GM12878 (cell line): Measurements from ENCODE around the gene TAF3. TPM values are rescaled to one million over a fixed set of nuclear protein-coding genes. Genes with fewer than 3 reads are reported as not detected.

ENCODE experiments used
- ATAC-seq: fragments of 200-7000 bp; cut with Tn5 transposase; 3 replicates; pipeline ENCODE4 v1.9.1; 2020; ENCODE audit warnings: mild to moderate bottlenecking, moderate library complexity
- BruUV-seq: library from RNA; stranded (reverse); fragments of 400-500 nt; replicated peaks from 2 replicates; lab custom pipeline; 2021; lab: Mats Ljungman, UMichigan
- CTCF ChIA-PET: fragments of 300-600 bp; sonication (Branson Sonifier 250); formaldehyde crosslinking; extraction: SDS; loops from one replicate; lab custom pipeline; 2021; ENCODE audit warnings: inconsistent platforms; lab: Yijun Ruan, JAX
- POLR2A ChIA-PET: fragments of 350-600 bp; formaldehyde crosslinking; extraction: SDS; loops from one replicate; lab custom pipeline; 2021; ENCODE audit warnings: inconsistent platforms; lab: Charles Lee
- RAD21 ChIA-PET: fragments of 300-600 bp; sonication (Branson Sonifier 250); formaldehyde crosslinking; loops from one replicate; lab custom pipeline; 2023; ENCODE audit warnings: antibody characterized with exemption; ENCODE audit not compliant: unreplicated experiment; lab: Charles Lee
- SMC1A ChIA-PET: fragments of 300-600 bp; sonication (Branson Sonifier 250); formaldehyde crosslinking; loops from one replicate; lab custom pipeline; 2023; ENCODE audit not compliant: unreplicated experiment, uncharacterized antibody; lab: Charles Lee
- DNase-seq: peaks from one replicate; pipeline ENCODE4 v3.0.0-alpha.2; 2011; ENCODE audit warnings: low read depth, low spot score
- FAIRE-seq: peaks from 3 replicates; lab custom pipeline; 2011; peaks lifted over from hg19 to GRCh38; lab: Jason Lieb, UNC
- H2AFZ ChIP-seq: 2 replicates; pipeline ENCODE4 v1.6.0; 2011; ENCODE audit warnings: low read depth, low read length, control low read depth; ENCODE audit not compliant: control insufficient read depth
- H3K27ac ChIP-seq: 2 replicates; pipeline ENCODE4 v1.5.1; 2011; ENCODE audit warnings: control low read depth; ENCODE audit not compliant: control insufficient read depth, insufficient read depth
- H3K27me3 ChIP-seq, 2 experiments: replicated peaks in 1 of 2; 2 replicates each; pipeline versions ENCODE4 v1.6.0 to v1.6.1; 2011; ENCODE audit warnings: low read length in 1 of 2; ENCODE audit not compliant: control insufficient read depth in 2 of 2, insufficient read depth in 2 of 2
- H3K36me3 ChIP-seq, 2 experiments: 2 replicates each; pipeline ENCODE4 v1.5.1; 2011; ENCODE audit warnings: low read length in 1 of 2; ENCODE audit not compliant: control insufficient read depth in 2 of 2, insufficient read depth in 2 of 2
- H3K4me1 ChIP-seq: 2 replicates; pipeline ENCODE4 v1.6.1; 2011; ENCODE audit warnings: mild to moderate bottlenecking, low read length, moderate library complexity, mixed read lengths; ENCODE audit not compliant: control insufficient read depth, insufficient read depth
- H3K4me2 ChIP-seq: 2 replicates; pipeline ENCODE4 v1.6.0; 2011; ENCODE audit warnings: control low read depth; ENCODE audit not compliant: control insufficient read depth, insufficient read depth
- H3K4me3 ChIP-seq: fragments of 200-600 bp; sonication (generic); 2 replicates; pipeline ENCODE4 v1.5.1; 2016
- H3K79me2 ChIP-seq: 2 replicates; pipeline ENCODE4 v1.6.0; 2011; ENCODE audit warnings: low read length; ENCODE audit not compliant: control insufficient read depth, insufficient read depth
- H3K9ac ChIP-seq: 2 replicates; pipeline ENCODE4 v1.8.0; 2011; ENCODE audit warnings: low read length, control low read depth, mixed read lengths; ENCODE audit not compliant: control insufficient read depth, insufficient read depth
- H3K9me3 ChIP-seq: replicated peaks from 3 replicates; pipeline ENCODE4 v1.5.1; 2011; ENCODE audit warnings: mild to moderate bottlenecking, low read length; ENCODE audit not compliant: control insufficient read depth, insufficient read depth
- H4K20me1 ChIP-seq: 2 replicates; pipeline ENCODE4 v1.6.0; 2011; ENCODE audit not compliant: control insufficient read depth, insufficient read depth
- JUNB ChIP-seq: IDR thresholded peaks from 2 replicates; pipeline ENCODE4 v1.6.1; 2016; ENCODE audit warnings: antibody characterized with exemption, mild to moderate bottlenecking
- MEF2A ChIP-seq: IDR thresholded peaks from 2 replicates; pipeline ENCODE4 v1.6.1; 2011; ENCODE audit warnings: low read depth, mild to moderate bottlenecking, low read length, moderate library complexity; ENCODE audit not compliant: insufficient read depth
- MXI1 ChIP-seq: fragments of 150-350 bp; IDR thresholded peaks from 2 replicates; pipeline ENCODE4 v1.6.1; 2011; ENCODE audit warnings: low read depth, mild to moderate bottlenecking, inconsistent platforms, low read length, improper control_type of control experiment
- MYB ChIP-seq: fragments of 150-350 bp; IDR thresholded peaks from 2 replicates; pipeline ENCODE4 v1.6.1; 2014; ENCODE audit warnings: mild to moderate bottlenecking, low read depth, low read length, borderline replicate concordance
- NKRF ChIP-seq: fragments of 450-650 bp; conservative IDR thresholded peaks from 2 replicates; pipeline ENCODE4 v1.6.1; 2017; ENCODE audit warnings: mild to moderate bottlenecking, moderate library complexity
- SKIL ChIP-seq: fragments of 450-650 bp; IDR thresholded peaks from 2 replicates; pipeline ENCODE4 v1.6.1; 2017; ENCODE audit warnings: mild to moderate bottlenecking, low read depth, inconsistent platforms; ENCODE audit not compliant: poor library complexity, severe bottlenecking
- SUZ12 ChIP-seq: fragments of 200-600 bp; sonication (generic); IDR thresholded peaks from one replicate; pipeline ENCODE4 v1.6.1; 2018; ENCODE audit warnings: antibody characterized with exemption, mild to moderate bottlenecking; ENCODE audit not compliant: unreplicated experiment
- YBX1 ChIP-seq: fragments of 450-650 bp; IDR thresholded peaks from 2 replicates; pipeline ENCODE4 v1.6.1; 2016; ENCODE audit warnings: antibody characterized with exemption
- ZBED1 ChIP-seq: IDR thresholded peaks from 2 replicates; pipeline ENCODE4 v1.6.1; 2016; ENCODE audit warnings: borderline replicate concordance
- ZBTB33 ChIP-seq: fragments of 450-650 bp; IDR thresholded peaks from 2 replicates; pipeline ENCODE4 v1.6.1; 2017; ENCODE audit warnings: mild to moderate bottlenecking
- ZNF217 ChIP-seq: fragments of 450-650 bp; IDR thresholded peaks from 2 replicates; pipeline ENCODE4 v1.6.1; 2017; ENCODE audit warnings: antibody characterized with exemption, mild to moderate bottlenecking
- WGBS: methylation state at CpG from one replicate; pipeline ENCODE4 v1.1.6; 2016; ENCODE audit warnings: low lambda C conversion rate; ENCODE audit not compliant: insufficient replicate concordance, insufficient coverage; ENCODE audit errors: missing lambda C conversion rate; 5-methylcytosine and 5-hydroxymethylcytosine counted together
- in situ Hi-C: fragments of 300-500 bp; cut with MboI; formaldehyde crosslinking; loops from 9 replicates; pipeline ENCODE4 v1.14.3; 2018; ENCODE audit warnings: mixed read lengths
- intact Hi-C: fragments of 100-400 bp; cut with micrococcal nuclease; formaldehyde crosslinking; loops from one replicate; pipeline ENCODE4 v1.14.2; 2022; ENCODE audit not compliant: unreplicated experiment
- polyA plus RNA-seq, 11 experiments: library from polyadenylated mRNA; depleted of rRNA in 4 of 11; unstranded in 6 of 11; stranded (reverse) in 5 of 11; fragments of >200 nt; fragmentation: Nextera tagmentation in 4 of 11; fragmentation: Illumina TruSeq in 1 of 11; extraction: Ambion mirVana in 4 of 11; extraction: Trizol in 1 of 11; gene quantifications; 1 replicate in 1 of 11; 2 replicates in 10 of 11; pipeline versions ENCODE4 v1.2.1 to v1.2.3, GENCODE V29; 2011 to 2016; ENCODE audit warnings: inconsistent platforms in 2 of 11, missing spikeins in 2 of 11, low read depth in 1 of 11
- total RNA-seq, 4 experiments: library from RNA; depleted of rRNA in 3 of 4; stranded (reverse); fragments of >200 nt in 3 of 4; fragmentation: Illumina TruSeq in 1 of 4; extraction: Trizol in 1 of 4; gene quantifications; 2 replicates each; pipeline versions ENCODE4 v1.2.1 to v1.2.3, GENCODE V29; 2013 to 2021
- TF ChIP-seq, protein P1 (sequence below): fragments of 450-650 bp; formaldehyde crosslinking; IDR thresholded peaks from 2 replicates; pipeline ENCODE4 v1.4.0; 2022; ENCODE audit warnings: mild to moderate bottlenecking, moderate library complexity
- TF ChIP-seq, protein P2 (sequence below), 3 experiments: IDR thresholded peaks in 2 of 3; conservative IDR thresholded peaks in 1 of 3; 2 replicates each; pipeline ENCODE4 v1.5.1; 2011; ENCODE audit warnings: low read depth in 3 of 3, low read length in 3 of 3, mild to moderate bottlenecking in 3 of 3, control low read depth in 2 of 3, moderate library complexity in 2 of 3, inconsistent platforms in 1 of 3, mixed read lengths in 1 of 3; ENCODE audit not compliant: control insufficient read depth in 2 of 3, insufficient read depth in 1 of 3; ENCODE audit errors: extremely low read depth in 1 of 3

Gene TAF3
- total and polyA plus RNA-seq, 10 of the 15 experiments (the other 5 are each of a cell fraction or from before 2014, with no cell fraction given), result 2.0 to 10.1 (median 3.7) TPM

- ATAC-seq, result no peak
- Histone ChIP-seq H3K9ac (no peak overlapping the region), H3K79me2 (no peaks in the 10 kb centered on the region; the same call in 1 of the 2 replicates), H3K27ac (no peak overlapping the region), H3K36me3 (no peaks in the 10 kb centered on the region; a peak in 1 of 4 replicates), H4K20me1 (no peaks in the 10 kb centered on the region), H3K4me2 (no peak overlapping the region), H3K4me1 (no peaks in the 10 kb centered on the region), H3K4me3 (no peak overlapping the region), H3K27me3 (no peaks in the 10 kb centered on the region), H2AFZ (no peak overlapping the region), H3K9me3 (no peaks in the 10 kb centered on the region)
- intact Hi-C loops, result no loop called here
- ChIA-PET SMC1A (interaction anchor here (2.8 kb wide), 1 partner anchor 10 kb away, joined by 7 read pairs; no protein-coding TSS in a partner anchor), RAD21 (no interaction called here), CTCF (no interaction called here), POLR2A (no interaction called here)
- no TSS peak for BruUV-seq
- WGBS, result 100% methylated on average over 1 of the region's 1 CpG
- in situ Hi-C loops, result no loop called here
- no peak for DNase-seq
- no peak for FAIRE-seq
- TF ChIP-seq YBX1 (no peak), MXI1 (no peak), SUZ12 (no peak), JUNB (no peak), MYB (no peak), ZBED1 (no peak), MEF2A (no peak), NKRF (no peak), ZNF217 (no peak), SKIL (no peak), ZBTB33 (no peak)
- TF ChIP-seq, protein P1, sequence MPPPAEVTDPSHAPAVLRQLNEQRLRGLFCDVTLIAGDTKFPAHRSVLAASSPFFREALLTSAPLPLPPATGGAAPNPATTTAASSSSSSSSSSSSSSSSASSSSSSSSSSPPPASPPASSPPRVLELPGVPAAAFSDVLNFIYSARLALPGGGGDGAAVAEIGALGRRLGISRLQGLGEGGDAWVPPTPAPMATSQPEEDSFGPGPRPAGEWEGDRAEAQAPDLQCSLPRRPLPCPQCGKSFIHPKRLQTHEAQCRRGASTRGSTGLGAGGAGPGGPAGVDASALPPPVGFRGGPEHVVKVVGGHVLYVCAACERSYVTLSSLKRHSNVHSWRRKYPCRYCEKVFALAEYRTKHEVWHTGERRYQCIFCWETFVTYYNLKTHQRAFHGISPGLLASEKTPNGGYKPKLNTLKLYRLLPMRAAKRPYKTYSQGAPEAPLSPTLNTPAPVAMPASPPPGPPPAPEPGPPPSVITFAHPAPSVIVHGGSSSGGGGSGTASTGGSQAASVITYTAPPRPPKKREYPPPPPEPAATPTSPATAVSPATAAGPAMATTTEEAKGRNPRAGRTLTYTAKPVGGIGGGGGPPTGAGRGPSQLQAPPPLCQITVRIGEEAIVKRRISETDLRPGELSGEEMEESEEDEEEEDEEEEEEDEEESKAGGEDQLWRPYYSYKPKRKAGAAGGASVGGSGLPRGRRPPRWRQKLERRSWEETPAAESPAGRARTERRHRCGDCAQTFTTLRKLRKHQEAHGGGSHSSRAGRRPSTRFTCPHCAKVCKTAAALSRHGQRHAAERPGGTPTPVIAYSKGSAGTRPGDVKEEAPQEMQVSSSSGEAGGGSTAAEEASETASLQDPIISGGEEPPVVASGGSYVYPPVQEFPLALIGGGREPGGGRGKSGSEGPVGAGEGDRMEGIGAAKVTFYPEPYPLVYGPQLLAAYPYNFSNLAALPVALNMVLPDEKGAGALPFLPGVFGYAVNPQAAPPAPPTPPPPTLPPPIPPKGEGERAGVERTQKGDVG (CRISPR knock-in tag), result no peak
- TF ChIP-seq, protein P2, sequence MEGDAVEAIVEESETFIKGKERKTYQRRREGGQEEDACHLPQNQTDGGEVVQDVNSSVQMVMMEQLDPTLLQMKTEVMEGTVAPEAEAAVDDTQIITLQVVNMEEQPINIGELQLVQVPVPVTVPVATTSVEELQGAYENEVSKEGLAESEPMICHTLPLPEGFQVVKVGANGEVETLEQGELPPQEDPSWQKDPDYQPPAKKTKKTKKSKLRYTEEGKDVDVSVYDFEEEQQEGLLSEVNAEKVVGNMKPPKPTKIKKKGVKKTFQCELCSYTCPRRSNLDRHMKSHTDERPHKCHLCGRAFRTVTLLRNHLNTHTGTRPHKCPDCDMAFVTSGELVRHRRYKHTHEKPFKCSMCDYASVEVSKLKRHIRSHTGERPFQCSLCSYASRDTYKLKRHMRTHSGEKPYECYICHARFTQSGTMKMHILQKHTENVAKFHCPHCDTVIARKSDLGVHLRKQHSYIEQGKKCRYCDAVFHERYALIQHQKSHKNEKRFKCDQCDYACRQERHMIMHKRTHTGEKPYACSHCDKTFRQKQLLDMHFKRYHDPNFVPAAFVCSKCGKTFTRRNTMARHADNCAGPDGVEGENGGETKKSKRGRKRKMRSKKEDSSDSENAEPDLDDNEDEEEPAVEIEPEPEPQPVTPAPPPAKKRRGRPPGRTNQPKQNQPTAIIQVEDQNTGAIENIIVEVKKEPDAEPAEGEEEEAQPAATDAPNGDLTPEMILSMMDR (IDR thresholded peaks at IDR 0.05 in 2 of 3, conservative IDR thresholded peaks at IDR 0.05 in 1 of 3; ENCODE audit: control insufficient read depth in 2 of 3, extremely low read depth in 1 of 3, insufficient read depth in 1 of 3, low read depth in 3 of 3, low read length in 3 of 3), result no peak
Measured at GRCh38 chr10:7846591-7846990, 28.3 kb downstream of the TAF3 start.
